ENCODE measurements around the gene EMX2. TPM values are rescaled to one million over a fixed set of nuclear protein-coding genes. Genes with fewer than 3 reads are reported as not detected.
A peak's percentile ranks its signal among the peaks of the same experiment; 100 is the strongest.
"Not testable (repeated sequence)": the region's sequence is repeated elsewhere in the genome, so short reads cannot be mapped to it uniquely, and the experiment has no call there.

The EMX2 gene
- total RNA-seq, 1 donor from 2014 or later, result 22.7 TPM

DNA sequence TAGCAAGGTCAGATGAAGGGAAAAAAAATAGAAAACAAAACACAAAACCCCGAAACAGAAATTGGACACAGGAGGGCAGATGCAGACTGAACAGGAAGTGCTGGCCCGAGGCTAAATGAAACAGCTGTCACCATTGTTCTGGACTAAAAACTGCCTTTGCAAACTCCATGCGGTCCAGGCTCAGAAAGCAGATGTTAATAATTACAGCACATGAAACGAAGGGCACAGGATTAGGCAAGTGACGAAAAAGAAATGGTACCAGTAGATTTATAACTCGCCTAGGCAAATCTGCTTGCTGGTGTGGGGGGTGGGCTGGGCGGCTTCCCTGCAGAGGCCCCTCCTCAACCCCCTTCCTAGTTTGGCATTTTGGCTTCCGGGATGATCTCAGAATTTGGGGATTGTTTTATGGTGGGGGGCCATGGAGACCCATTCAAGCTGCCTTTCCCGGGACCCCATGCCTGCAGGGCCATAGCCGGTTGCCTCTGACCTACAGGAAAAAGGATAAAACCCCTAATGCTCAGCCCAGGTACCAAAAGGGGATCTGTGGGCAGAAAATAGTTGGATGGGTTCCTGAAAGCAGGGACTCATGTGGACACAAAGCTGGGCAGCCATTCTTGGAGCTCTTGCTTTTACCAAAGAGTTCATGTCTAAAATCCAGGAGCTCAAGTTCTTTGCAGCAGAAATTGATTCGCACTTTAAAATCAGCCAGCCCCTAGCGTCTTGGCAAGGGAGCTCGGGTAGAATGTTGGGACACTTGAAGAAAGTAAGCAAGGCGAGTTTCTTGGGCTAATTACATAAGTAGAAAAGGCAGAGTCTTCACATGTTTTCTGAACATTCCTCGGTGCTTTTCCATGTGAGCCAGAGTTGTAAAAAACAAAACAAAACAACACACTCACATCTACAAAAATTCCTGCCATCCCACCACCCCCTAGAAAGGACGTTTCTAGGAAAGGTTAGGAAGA is 39.0 kb upstream of the EMX2 start:
- Histone ChIP-seq H3K4me2 (peak overlapping the region; percentile 36), H3F3A (ENCODE audit: low read depth) (peaks cover 7% of the 10 kb centered on the region), H3K4me1 (peaks cover 34% of the 10 kb centered on the region), H3K27me3 (no peaks in the 10 kb centered on the region), H3K79me2 (ENCODE audit: low read depth) (no peaks in the 10 kb centered on the region), H3K36me3 (no peaks in the 10 kb centered on the region), H3K4me3 (no peak overlapping the region), H3K9ac (no peak overlapping the region), H3K27ac (no peak overlapping the region), H3K9me3 (ENCODE audit: low read depth) (no peaks in the 10 kb centered on the region), H4K20me1 (ENCODE audit: low read depth) (peaks cover 12% of the 10 kb centered on the region), H2AFZ (replicated peaks) (no peak overlapping the region)
- peaks cover 2% of the 10 kb centered on the region for H3K9me3 Mint-ChIP-seq
- peak; percentile 23 for DNase-seq (ENCODE audit: low spot score)
- H3K4me1 Mint-ChIP-seq, result peaks cover 64% of the 10 kb centered on the region
- peak overlapping the region; percentile 81 for H3K27ac Mint-ChIP-seq
- peaks cover 2% of the 10 kb centered on the region for H3K27me3 Mint-ChIP-seq (ENCODE audit: insufficient read depth, low read depth)
- TF ChIP-seq, protein P1, sequence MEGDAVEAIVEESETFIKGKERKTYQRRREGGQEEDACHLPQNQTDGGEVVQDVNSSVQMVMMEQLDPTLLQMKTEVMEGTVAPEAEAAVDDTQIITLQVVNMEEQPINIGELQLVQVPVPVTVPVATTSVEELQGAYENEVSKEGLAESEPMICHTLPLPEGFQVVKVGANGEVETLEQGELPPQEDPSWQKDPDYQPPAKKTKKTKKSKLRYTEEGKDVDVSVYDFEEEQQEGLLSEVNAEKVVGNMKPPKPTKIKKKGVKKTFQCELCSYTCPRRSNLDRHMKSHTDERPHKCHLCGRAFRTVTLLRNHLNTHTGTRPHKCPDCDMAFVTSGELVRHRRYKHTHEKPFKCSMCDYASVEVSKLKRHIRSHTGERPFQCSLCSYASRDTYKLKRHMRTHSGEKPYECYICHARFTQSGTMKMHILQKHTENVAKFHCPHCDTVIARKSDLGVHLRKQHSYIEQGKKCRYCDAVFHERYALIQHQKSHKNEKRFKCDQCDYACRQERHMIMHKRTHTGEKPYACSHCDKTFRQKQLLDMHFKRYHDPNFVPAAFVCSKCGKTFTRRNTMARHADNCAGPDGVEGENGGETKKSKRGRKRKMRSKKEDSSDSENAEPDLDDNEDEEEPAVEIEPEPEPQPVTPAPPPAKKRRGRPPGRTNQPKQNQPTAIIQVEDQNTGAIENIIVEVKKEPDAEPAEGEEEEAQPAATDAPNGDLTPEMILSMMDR (IDR thresholded peaks at IDR 0.05), result no peak
- TF ChIP-seq EZH2 (IDR thresholded peaks at IDR 0.05), result no peak
- TF ChIP-seq EZH2phosphoT487 (IDR thresholded peaks at IDR 0.05), result no peak
- H3K36me3 Mint-ChIP-seq, result peaks cover 2% of the 10 kb centered on the region
- H3K4me3 Mint-ChIP-seq, result peak overlapping the region; percentile 67

DNA sequence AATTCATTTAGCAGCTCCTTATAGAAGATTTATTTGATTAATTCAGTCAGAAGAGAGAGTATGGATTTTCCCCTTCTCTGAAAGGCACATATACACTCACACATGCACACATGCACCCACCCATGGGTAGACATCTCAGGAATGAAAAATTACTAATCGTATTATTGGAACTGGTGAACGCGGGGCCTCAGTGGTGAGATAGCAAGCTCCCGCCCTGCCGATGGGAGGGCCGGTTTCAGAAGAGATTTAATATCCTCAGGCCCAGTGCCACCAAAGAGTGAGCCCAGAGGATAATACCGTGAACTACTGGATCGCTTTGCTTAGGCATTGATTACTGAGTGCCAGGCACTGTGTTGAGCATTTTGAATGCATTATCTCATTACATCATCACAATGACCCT is 38.0 kb upstream of the EMX2 start:
- Mint-ChIP-seq H3K9me3 (peaks cover 2% of the 10 kb centered on the region), H3K4me1 (peaks cover 62% of the 10 kb centered on the region), H3K4me3 (peak overlapping the region; percentile 24), H3K27me3 (ENCODE audit: insufficient read depth, low read depth) (peaks cover 2% of the 10 kb centered on the region), H3K27ac (no peak overlapping the region), H3K36me3 (peaks cover 3% of the 10 kb centered on the region)
- H3K4me1 ChIP-seq, result peaks cover 34% of the 10 kb centered on the region
- no peak overlapping the region for H3K27ac ChIP-seq
- no peaks in the 10 kb centered on the region for H3K36me3 ChIP-seq
- H3K4me3 ChIP-seq, result no peak overlapping the region
- no peaks in the 10 kb centered on the region for H3K27me3 ChIP-seq
- H3K4me2 ChIP-seq, result no peak overlapping the region
- TF ChIP-seq, protein P1 (IDR thresholded peaks at IDR 0.05), result no peak
- TF ChIP-seq EZH2 (IDR thresholded peaks at IDR 0.05) (no peak), EZH2phosphoT487 (IDR thresholded peaks at IDR 0.05) (no peak)
- DNase-seq (ENCODE audit: low spot score), result no peak
- no peak overlapping the region for H3K9ac ChIP-seq
- no peaks in the 10 kb centered on the region for H3K9me3 ChIP-seq (ENCODE audit: low read depth)
- no peaks in the 10 kb centered on the region for H3K79me2 ChIP-seq (ENCODE audit: low read depth)
- peaks cover 7% of the 10 kb centered on the region for H3F3A ChIP-seq (ENCODE audit: low read depth)
- H2AFZ ChIP-seq (replicated peaks), result no peak overlapping the region
- peaks cover 12% of the 10 kb centered on the region for H4K20me1 ChIP-seq (ENCODE audit: low read depth)

DNA sequence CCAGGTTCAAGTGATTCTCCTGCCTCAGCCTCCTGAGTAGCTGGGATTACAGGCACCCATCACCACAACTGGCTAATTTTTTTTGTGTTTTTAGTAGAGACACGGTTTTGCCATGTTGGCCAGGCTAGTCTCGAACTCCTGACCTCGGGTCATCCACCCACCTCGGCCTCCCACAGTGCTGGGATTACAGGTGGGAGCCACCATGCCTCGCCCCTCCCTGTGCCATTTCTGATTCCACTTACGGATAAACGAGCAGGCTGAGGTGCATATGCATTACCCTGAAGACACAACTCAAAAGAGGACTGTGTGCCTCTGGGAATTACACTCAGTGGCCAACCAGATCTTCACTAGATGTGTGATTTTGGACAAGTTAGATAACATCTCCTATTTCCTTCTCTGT is 35.5 kb upstream of the EMX2 start:
- H3F3A ChIP-seq (ENCODE audit: low read depth); H3K4me2 ChIP-seq; H3K27ac ChIP-seq; H3K27me3 Mint-ChIP-seq (ENCODE audit: insufficient read depth, low read depth); H2AFZ ChIP-seq (replicated peaks); H3K27me3 ChIP-seq; H3K9me3 Mint-ChIP-seq; H3K9me3 ChIP-seq (ENCODE audit: low read depth); H3K36me3 Mint-ChIP-seq; H3K79me2 ChIP-seq (ENCODE audit: low read depth); H3K27ac Mint-ChIP-seq; H3K9ac ChIP-seq; DNase-seq (ENCODE audit: low spot score); H3K36me3 ChIP-seq; H3K4me3 ChIP-seq; H4K20me1 ChIP-seq (ENCODE audit: low read depth): not testable (repeated sequence)
- Mint-ChIP-seq H3K4me3 (peak overlapping the region; percentile 27), H3K4me1 (peaks cover 50% of the 10 kb centered on the region)
- peaks cover 18% of the 10 kb centered on the region for H3K4me1 ChIP-seq

DNA sequence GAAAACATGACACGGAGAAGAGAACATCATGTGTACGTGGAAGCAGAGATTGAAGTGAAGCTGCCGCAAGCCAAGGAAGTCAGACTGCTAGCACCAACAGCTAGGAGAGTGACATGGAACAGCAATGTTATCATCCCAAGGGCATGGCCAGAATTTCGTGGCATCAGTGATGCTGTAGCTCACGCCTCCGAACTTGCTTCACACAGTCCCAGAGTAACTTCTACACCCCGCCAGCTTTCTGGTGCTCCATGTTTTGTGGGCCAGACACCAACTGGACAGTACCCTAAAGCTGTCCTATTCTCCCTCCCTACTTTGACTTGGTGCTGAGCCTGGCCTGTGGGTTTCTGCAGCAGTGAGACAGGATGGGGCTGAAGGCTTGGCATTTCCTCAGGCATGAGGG is 33.0 kb upstream of the EMX2 start:
- TF ChIP-seq EZH2phosphoT487 (IDR thresholded peaks at IDR 0.05), result no peak
- no peak for TF ChIP-seq EZH2 (IDR thresholded peaks at IDR 0.05)
- TF ChIP-seq, protein P1 (IDR thresholded peaks at IDR 0.05), result no peak
- peaks cover 5% of the 10 kb centered on the region for H3K36me3 Mint-ChIP-seq

More for the DNA sequence above, 33.0 kb upstream of the EMX2 start:
- Histone ChIP-seq H3K36me3 (no peaks in the 10 kb centered on the region), H3F3A (ENCODE audit: low read depth) (no peaks in the 10 kb centered on the region), H3K27me3 (no peaks in the 10 kb centered on the region), H3K27ac (no peak overlapping the region), H3K79me2 (ENCODE audit: low read depth) (no peaks in the 10 kb centered on the region), H3K4me3 (no peak overlapping the region), H3K9me3 (ENCODE audit: low read depth) (no peaks in the 10 kb centered on the region), H2AFZ (replicated peaks) (no peak overlapping the region), H4K20me1 (ENCODE audit: low read depth) (peaks cover 8% of the 10 kb centered on the region), H3K4me2 (no peak overlapping the region), H3K4me1 (no peaks in the 10 kb centered on the region), H3K9ac (no peak overlapping the region)
- Mint-ChIP-seq H3K27me3 (ENCODE audit: insufficient read depth, low read depth) (peaks cover 4% of the 10 kb centered on the region), H3K4me1 (peaks cover 37% of the 10 kb centered on the region), H3K9me3 (peaks cover 2% of the 10 kb centered on the region), H3K27ac (no peak overlapping the region), H3K4me3 (no peak overlapping the region)
- no peak for DNase-seq (ENCODE audit: low spot score)

Data from neural progenitor cell (in vitro differentiated cells).